Activated naive CD4-positive, alpha-beta T cell treated with anti-CD3 and anti-CD28 coated beads, Interleukin-2, amount 50 U/mL, for 24 hours (primary cell): ENCODE results near the gene SYCP2L.
"Not testable (repeated sequence)": the region's sequence is repeated elsewhere in the genome, so short reads cannot be mapped to it uniquely, and the experiment has no call there.

Experiments used
- H3K27ac Mint-ChIP-seq: one replicate; pipeline ENCODE4 v1.8.0; 2021; ENCODE audit warnings: mild to moderate bottlenecking, mixed read lengths
- H3K27me3 Mint-ChIP-seq: one replicate; pipeline ENCODE4 v1.8.0; 2021; ENCODE audit warnings: mixed read lengths
- H3K36me3 Mint-ChIP-seq: one replicate; pipeline ENCODE4 v1.8.0; 2021; ENCODE audit warnings: mixed read lengths
- H3K4me1 Mint-ChIP-seq: one replicate; pipeline ENCODE4 v1.8.0; 2021; ENCODE audit warnings: mixed read lengths
- H3K4me3 Mint-ChIP-seq: one replicate; pipeline ENCODE4 v1.8.0; 2021; ENCODE audit warnings: mild to moderate bottlenecking, mixed read lengths
- H3K9me3 Mint-ChIP-seq: one replicate; pipeline ENCODE4 v1.8.0; 2021; ENCODE audit warnings: mixed read lengths

SYCP2L gene

DNA sequence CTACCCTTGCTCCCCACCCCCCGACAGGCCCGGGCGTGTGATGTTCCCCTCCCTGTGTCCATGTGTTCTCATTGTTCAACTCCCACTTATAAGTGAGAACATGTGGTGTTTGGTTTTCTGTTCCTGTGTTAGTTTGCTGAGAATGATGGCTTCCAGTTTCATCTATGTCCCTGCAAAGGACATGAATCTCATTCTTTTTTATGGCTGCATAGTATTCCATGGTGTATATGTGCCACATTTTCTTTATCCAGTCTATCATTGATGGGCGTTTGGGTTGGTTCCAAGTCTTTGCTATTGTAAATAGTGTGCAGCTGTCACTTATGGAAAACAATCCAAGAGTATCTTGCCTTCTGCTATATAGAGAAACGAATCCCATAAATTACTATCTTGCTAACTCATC is 116.4 kb downstream of the SYCP2L start:
- H3K9me3 Mint-ChIP-seq, H3K36me3 Mint-ChIP-seq, H3K4me3 Mint-ChIP-seq, H3K4me1 Mint-ChIP-seq, H3K27me3 Mint-ChIP-seq, H3K27ac Mint-ChIP-seq: not testable (repeated sequence)

DNA sequence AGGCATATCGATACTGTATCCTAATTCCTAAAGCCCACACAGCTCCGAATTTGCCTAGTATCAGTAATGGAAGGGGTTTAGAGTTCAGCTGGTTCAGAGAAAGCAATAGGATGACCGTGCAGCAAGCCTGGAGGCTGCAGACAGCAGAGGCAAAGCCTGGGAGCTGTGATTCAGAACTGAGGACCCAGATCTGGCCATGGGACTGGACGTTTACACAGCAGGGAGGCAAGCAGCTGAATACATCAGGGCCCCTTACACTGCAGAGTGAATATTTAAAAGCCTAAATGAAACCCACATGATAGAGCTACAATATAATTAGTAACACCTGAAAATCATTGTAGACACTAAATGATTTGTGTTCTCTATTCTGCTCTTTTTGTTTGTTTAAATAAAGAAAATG is 119.2 kb downstream of the SYCP2L start:
- Mint-ChIP-seq H3K4me3 (no peak overlapping the region), H3K9me3 (no peaks in the 10 kb centered on the region), H3K27ac (no peak overlapping the region), H3K4me1 (no peaks in the 10 kb centered on the region), H3K27me3 (peaks cover 7% of the 10 kb centered on the region), H3K36me3 (no peaks in the 10 kb centered on the region)

DNA sequence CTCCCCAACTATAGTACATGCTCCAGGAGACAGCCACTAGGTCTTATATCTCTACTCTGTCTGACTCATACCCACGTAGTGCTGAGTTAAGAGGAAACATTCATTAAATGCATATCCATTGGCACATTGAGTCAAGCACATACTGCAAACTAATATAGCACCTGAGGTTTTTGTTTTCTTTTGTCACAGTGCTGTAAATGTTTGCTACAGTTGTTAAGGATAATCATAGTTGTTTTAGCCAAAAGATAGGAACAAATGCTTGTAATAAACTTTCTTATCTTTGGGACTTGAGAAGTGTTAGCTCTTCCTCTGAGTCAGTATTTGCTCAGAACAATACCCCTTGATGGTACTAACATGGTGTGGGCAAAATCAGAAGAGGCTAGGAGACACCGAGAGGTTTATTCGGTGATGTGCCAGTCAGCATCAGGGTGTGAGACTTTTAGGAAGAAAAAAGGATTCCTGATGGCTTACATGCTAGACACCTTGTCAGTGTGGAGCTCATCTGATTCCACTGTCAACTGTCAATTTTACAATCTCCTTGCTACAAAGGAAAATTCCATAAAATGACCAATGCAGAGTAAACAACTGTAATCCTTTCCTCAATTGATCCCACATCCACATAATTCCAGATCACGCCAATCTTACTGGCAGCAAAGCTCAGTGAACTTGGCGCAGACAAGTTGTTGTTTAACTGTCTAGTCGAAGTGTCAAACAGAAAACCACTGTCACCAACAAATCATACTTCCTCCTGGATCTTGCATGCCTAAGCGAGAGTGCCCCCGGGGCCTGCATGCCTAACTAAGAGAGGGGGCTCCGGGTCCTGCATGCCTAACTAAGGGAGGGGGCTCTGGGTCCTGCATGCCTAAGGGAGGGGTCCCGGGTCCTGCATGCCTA is 121.1 kb downstream of the SYCP2L start:
- H3K9me3 Mint-ChIP-seq: no peaks in the 10 kb centered on the region
- H3K4me1 Mint-ChIP-seq: no peaks in the 10 kb centered on the region
- no peak overlapping the region for H3K4me3 Mint-ChIP-seq
- H3K27me3 Mint-ChIP-seq: peaks cover 5% of the 10 kb centered on the region
- H3K36me3 Mint-ChIP-seq: no peaks in the 10 kb centered on the region
- H3K27ac Mint-ChIP-seq: no peak overlapping the region

DNA sequence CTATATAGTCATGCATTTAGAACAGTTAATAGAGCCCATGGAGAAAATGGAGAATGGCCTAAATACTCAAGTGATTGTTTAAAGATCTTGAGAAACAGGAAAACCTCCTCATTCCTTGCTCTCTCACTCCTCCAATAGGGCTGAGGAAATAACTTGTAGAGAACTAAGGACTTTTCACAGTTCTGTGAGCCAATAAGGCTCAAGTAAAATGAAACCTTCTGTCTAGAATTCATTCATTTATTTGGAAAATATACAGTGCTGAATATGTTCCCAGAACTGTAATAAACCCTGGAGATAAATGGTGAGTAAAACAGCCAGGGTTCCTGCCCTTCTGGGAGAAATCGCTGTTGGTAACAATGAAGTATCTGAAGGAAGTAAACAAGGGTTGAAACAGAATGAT is 122.0 kb downstream of the SYCP2L start:
- Mint-ChIP-seq H3K27ac (no peak overlapping the region), H3K4me3 (no peak overlapping the region), H3K9me3 (no peaks in the 10 kb centered on the region), H3K27me3 (peaks cover 9% of the 10 kb centered on the region), H3K4me1 (no peaks in the 10 kb centered on the region), H3K36me3 (no peaks in the 10 kb centered on the region)

DNA sequence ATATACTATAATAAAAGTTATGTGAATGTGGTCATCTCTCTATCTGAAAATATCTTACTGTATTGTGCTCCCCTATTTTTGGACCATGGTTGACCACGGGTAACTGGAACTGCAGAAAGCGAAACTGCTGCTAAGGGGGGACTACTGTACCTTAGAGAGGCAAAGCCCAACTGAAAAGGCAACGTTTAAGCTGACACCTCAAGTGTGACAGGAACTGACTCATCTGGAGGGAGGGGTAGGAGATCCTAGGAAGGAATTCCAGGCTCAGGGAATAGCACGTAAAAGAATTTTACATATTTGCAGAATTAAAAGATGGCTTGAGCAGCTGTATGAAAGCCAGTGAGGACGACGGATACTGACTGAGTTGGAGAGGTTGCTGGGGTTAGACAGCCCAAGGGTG is 122.5 kb downstream of the SYCP2L start:
- no peak overlapping the region for H3K27ac Mint-ChIP-seq
- peaks cover 9% of the 10 kb centered on the region for H3K27me3 Mint-ChIP-seq
- H3K4me1 Mint-ChIP-seq: no peaks in the 10 kb centered on the region
- H3K4me3 Mint-ChIP-seq: no peak overlapping the region
- H3K9me3 Mint-ChIP-seq: no peaks in the 10 kb centered on the region
- H3K36me3 Mint-ChIP-seq: no peaks in the 10 kb centered on the region

DNA sequence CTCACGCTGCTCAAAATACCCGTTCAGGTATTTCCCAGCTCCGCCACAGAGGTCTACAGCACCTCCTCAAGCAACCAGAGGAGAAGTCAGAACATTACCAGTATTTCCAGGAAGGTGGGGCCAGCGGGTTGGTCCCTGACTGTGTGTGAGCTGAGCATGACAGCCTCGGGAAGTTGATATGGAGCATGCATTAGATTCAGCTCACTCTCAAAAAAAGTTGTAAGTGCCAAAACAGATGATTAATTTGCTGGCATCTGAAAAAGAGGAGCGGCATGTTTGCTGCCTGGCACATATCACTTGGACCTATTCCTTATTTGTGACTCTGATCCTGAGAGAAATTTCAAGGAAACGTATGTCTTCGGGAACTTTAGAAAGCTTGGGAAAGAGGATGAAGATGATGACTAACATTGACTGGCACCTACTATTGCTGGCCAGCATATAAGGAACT is 125.0 kb downstream of the SYCP2L start:
- no peak overlapping the region for H3K27ac Mint-ChIP-seq
- H3K4me3 Mint-ChIP-seq: no peak overlapping the region
- H3K9me3 Mint-ChIP-seq: no peaks in the 10 kb centered on the region
- H3K27me3 Mint-ChIP-seq: peaks cover 12% of the 10 kb centered on the region
- no peaks in the 10 kb centered on the region for H3K4me1 Mint-ChIP-seq
- H3K36me3 Mint-ChIP-seq: peaks cover 1% of the 10 kb centered on the region

DNA sequence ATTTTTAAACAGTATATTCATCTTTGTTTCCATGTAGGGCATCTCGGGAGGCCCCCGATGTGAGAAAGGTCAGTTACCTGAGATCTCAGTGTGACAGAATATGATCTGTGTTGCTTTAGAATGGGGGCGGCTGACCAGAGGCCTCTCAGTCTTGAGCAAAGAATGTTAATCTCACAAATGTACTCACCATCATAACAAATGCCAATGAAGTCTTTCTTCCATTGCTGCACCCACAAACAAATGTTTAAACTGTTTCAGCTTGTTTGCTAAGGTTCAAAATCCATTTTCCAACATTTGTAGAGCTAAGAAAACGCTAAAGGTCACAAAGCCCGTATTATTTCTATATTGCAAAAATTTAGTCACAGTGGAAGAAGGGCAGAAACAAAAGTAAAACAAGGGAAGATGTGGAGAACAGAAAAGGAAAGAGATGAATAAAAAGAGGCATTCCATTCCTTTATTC is 125.5 kb downstream of the SYCP2L start:
- Mint-ChIP-seq H3K4me3 (no peak overlapping the region), H3K27ac (no peak overlapping the region), H3K4me1 (no peaks in the 10 kb centered on the region), H3K9me3 (no peaks in the 10 kb centered on the region), H3K27me3 (peaks cover 12% of the 10 kb centered on the region), H3K36me3 (peaks cover 1% of the 10 kb centered on the region)

DNA sequence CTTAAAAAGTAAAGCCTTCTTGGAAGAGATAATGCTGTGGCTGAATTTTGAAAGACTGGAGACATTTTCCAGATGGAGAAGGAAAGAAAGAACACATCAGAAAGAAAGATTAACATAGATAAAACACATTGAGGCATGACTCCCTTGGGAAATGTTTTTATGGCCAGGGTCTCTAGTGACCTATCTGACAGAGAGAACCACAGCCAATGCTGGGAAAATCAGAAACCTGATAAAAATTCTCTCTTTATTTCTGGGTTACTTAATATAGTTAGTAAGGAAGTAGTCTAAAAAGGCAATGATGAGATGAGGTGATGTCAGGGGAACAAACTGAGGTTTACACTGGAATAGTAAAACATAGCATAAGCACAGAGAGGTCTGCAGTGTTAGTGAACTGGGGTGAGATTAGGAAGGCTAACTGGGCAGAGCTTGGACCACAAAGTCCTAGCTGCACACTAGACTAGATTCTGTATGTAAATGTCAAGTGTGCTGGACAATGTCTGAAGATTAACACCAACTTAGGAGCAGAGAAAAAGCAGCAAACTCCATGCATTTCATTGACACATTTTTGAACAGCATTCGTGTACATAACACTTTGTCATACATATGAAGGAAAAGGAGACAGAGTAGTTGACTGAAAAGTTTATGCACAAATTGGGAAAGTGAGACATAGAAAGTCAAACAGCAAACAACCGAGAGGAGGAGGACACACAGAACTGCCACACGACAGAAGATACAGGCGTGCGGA is 126.3 kb downstream of the SYCP2L start:
- H3K4me3 Mint-ChIP-seq: no peak overlapping the region
- H3K36me3 Mint-ChIP-seq: peaks cover 1% of the 10 kb centered on the region
- no peaks in the 10 kb centered on the region for H3K9me3 Mint-ChIP-seq
- H3K27ac Mint-ChIP-seq: no peak overlapping the region
- no peaks in the 10 kb centered on the region for H3K4me1 Mint-ChIP-seq
- H3K27me3 Mint-ChIP-seq: peaks cover 14% of the 10 kb centered on the region

DNA sequence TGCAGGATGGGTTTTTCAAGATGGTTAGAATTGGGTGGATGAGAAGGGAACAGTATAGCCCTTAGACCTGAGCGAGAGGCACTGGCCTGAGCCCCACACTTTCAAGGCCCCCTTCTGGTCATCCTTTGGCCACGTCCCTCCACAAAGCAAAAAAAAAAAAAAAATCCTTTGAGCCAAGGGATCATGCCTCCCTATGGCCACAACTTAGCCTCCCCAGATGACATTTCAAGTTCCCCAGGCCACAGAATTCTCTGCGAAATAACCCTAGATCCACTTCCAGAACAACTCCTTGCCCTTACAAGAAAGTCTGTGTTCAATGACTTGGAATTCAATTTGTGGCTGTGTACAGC is 126.8 kb downstream of the SYCP2L start:
- no peak overlapping the region for H3K27ac Mint-ChIP-seq
- no peaks in the 10 kb centered on the region for H3K4me1 Mint-ChIP-seq
- no peak overlapping the region for H3K4me3 Mint-ChIP-seq
- no peaks in the 10 kb centered on the region for H3K9me3 Mint-ChIP-seq
- H3K27me3 Mint-ChIP-seq: peaks cover 14% of the 10 kb centered on the region
- peaks cover 1% of the 10 kb centered on the region for H3K36me3 Mint-ChIP-seq

DNA sequence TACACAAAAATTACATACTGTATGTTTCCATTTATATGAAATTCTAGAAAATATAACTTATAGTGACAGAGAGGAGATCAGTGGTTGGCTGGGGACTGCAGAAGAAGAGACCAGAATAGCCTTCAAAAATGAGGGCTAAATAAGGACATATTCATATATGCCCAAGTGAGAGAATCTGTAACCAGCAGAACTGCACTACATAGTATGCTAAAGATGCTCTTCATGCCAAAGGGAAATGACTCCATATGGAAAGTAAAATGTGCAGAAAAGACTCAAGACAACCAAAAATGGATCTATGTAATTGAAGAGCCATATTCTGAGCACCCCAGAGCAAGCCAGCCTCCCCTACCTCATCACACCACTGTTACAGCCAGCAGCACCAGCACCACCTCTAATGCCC is 128.2 kb downstream of the SYCP2L start:
- Mint-ChIP-seq H3K27me3 (peaks cover 9% of the 10 kb centered on the region), H3K27ac (no peak overlapping the region), H3K9me3 (no peaks in the 10 kb centered on the region), H3K36me3 (peaks cover 1% of the 10 kb centered on the region), H3K4me1 (no peaks in the 10 kb centered on the region), H3K4me3 (no peak overlapping the region)

DNA sequence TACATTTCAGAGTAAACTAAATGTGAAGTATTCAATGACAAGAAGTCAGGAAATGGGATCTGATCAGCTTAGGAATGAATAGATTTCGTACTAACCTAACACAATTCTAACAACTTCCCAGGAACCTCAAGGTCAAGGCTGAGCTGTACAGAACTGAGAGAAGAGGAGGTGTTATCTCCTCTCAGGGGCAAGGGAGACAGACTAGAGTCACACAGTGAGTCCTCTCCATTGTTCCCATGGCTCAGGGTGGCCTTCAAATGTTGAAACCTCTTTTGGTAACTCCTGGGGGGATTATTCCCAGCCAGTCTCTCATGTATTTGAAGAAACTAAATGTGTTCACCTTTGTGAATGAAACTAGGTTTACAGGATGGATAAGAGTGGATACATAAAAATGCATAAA is 129.6 kb downstream of the SYCP2L start:
- no peak overlapping the region for H3K4me3 Mint-ChIP-seq
- H3K4me1 Mint-ChIP-seq: no peaks in the 10 kb centered on the region
- no peak overlapping the region for H3K27ac Mint-ChIP-seq
- H3K36me3 Mint-ChIP-seq: peaks cover 1% of the 10 kb centered on the region
- peaks cover 13% of the 10 kb centered on the region for H3K27me3 Mint-ChIP-seq
- H3K9me3 Mint-ChIP-seq: no peaks in the 10 kb centered on the region

DNA sequence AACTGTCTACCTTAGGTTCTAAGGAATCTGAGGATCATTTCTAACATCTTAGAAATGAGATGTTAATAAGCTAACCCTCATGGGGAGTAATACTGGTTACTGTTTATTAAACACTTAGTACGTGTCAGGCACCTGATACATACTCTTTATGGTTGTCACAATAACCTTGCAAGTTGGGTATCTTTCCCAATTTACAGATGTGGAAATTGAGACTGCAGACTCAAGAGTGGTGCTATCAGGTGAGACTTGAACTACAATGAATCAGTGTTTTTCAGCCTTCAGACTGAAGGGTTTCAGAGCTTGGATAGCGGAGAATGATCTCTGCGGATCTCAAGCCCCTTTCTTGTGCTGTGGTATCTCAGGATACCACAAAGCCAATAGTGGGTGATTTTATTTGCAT is 130.2 kb downstream of the SYCP2L start:
- Mint-ChIP-seq H3K4me3 (no peak overlapping the region), H3K4me1 (no peaks in the 10 kb centered on the region), H3K27ac (no peak overlapping the region), H3K36me3 (peaks cover 1% of the 10 kb centered on the region), H3K27me3 (peaks cover 15% of the 10 kb centered on the region), H3K9me3 (no peaks in the 10 kb centered on the region)

DNA sequence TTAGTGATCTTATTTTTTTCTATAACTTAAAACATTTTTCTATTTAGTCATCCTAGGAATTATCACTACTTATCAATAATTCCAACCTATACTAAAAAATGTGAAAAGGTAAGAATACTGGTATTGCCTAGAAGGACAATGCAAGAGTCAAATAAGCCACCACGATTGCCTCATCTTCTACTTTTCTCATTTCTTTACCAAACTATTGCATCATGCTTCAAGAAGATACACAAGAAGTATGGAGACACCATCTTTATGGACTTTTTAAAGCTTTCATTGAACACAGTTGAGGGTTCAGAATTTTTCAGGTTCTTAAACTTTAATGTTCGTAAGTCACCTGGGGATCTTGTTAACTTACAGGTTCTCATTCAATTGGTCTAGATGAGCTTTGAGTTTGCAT is 131.4 kb downstream of the SYCP2L start:
- H3K27ac Mint-ChIP-seq: no peak overlapping the region
- H3K27me3 Mint-ChIP-seq: peaks cover 16% of the 10 kb centered on the region
- H3K9me3 Mint-ChIP-seq: no peaks in the 10 kb centered on the region
- no peaks in the 10 kb centered on the region for H3K4me1 Mint-ChIP-seq
- H3K36me3 Mint-ChIP-seq: peaks cover 1% of the 10 kb centered on the region
- no peak overlapping the region for H3K4me3 Mint-ChIP-seq

DNA sequence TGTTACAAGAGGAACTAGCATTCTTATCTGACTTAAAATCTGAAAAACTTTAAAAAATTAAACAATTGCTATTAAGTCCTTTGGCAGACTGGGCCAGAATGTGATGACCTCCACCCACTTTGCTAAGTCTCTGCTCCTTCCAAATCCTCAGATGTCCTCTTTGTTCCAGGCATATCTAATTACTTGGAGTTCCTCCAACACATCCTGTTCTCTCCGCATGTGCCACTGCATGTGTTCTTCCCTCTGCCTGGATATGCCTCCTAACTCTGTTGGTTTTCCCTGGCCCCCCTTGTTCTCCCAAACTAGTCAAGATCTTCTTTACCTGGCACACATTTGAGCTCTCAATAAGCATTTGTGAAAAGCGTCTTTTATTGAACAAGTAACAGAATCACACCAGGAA is 134.2 kb downstream of the SYCP2L start:
- Mint-ChIP-seq H3K4me1 (no peaks in the 10 kb centered on the region), H3K9me3 (no peaks in the 10 kb centered on the region), H3K36me3 (peaks cover under 1% of the 10 kb centered on the region), H3K27ac (no peak overlapping the region), H3K4me3 (no peak overlapping the region), H3K27me3 (peaks cover 16% of the 10 kb centered on the region)

DNA sequence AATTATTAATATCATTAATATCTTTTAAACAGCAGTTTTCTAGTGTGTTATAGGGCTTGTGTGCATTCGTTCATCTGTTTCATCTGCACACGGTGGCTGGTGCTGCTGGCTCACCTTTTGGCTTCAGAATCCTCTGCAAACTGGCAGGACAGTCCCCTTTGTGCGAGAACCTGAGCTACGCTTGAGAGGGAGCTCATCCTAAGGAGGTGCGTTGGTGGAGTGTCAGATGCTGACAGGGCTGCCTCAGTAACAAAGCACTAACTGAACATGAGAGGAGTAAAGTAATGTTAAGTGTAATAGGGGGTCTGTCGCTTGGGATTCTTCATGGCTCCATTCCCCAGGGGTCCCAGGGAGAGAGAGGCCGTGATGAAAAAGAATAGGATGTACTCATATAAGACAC is 134.9 kb downstream of the SYCP2L start:
- Mint-ChIP-seq H3K36me3 (no peaks in the 10 kb centered on the region), H3K4me1 (no peaks in the 10 kb centered on the region), H3K27ac (no peak overlapping the region), H3K9me3 (no peaks in the 10 kb centered on the region), H3K4me3 (no peak overlapping the region), H3K27me3 (peaks cover 15% of the 10 kb centered on the region)

DNA sequence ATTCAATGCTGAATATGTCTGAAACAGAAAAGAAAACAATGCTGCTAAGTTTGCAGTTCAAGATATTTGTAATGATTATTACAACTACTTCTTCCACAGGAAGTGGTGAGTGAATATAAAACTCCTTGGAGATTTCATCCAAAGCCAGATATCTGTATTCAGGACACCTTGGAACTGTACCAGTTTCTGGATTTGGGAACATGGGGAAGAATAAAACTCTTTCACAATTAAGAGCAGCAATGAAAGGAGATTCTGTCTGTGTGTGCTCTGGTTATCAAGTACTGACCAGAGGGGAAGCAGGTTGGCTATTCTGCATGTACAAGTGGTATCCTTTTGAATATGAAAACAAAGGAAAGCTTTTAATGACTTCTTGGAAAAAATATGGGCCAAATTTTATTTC is 136.2 kb downstream of the SYCP2L start:
- Mint-ChIP-seq H3K4me1 (no peaks in the 10 kb centered on the region), H3K27ac (no peak overlapping the region), H3K4me3 (no peak overlapping the region), H3K36me3 (no peaks in the 10 kb centered on the region), H3K27me3 (peaks cover 20% of the 10 kb centered on the region), H3K9me3 (no peaks in the 10 kb centered on the region)
